Activated CD4-positive, alpha-beta memory T cell treated with anti-CD3 and anti-CD28 coated beads, Interleukin-2, amount 10 ng/mL, durations not matched to agents 7 days and 5 days (primary cell): Measurements from ENCODE around the gene ACTL7B. TPM values are rescaled to one million over a fixed set of nuclear protein-coding genes. Genes with fewer than 3 reads are reported as not detected.

Experiments used
- CTCF ChIA-PET: fragments of 350-600 bp; sonication (Branson Sonifier 250); formaldehyde crosslinking; loops from one replicate; lab custom pipeline; 2021; ENCODE audit warnings: antibody characterized with exemption, inconsistent platforms; lab: Charles Lee
- POLR2A ChIA-PET: fragments of 350-600 bp; sonication (Branson Sonifier 250); formaldehyde crosslinking; loops from one replicate; lab custom pipeline; 2021; ENCODE audit warnings: antibody characterized with exemption; lab: Charles Lee
- DNase-seq: peaks from one replicate; pipeline ENCODE4 v3.0.0-alpha.2; 2020
- H3K27ac Mint-ChIP-seq: one replicate; pipeline ENCODE4 v1.8.0; 2021; ENCODE audit warnings: mild to moderate bottlenecking, mixed read lengths
- H3K27me3 Mint-ChIP-seq: one replicate; pipeline ENCODE4 v1.8.0; 2021; ENCODE audit warnings: mixed read lengths
- H3K36me3 Mint-ChIP-seq: one replicate; pipeline ENCODE4 v1.8.0; 2021; ENCODE audit warnings: low read depth, mixed read lengths
- H3K4me1 Mint-ChIP-seq: one replicate; pipeline ENCODE4 v1.8.0; 2021; ENCODE audit warnings: mixed read lengths
- H3K4me3 Mint-ChIP-seq: one replicate; pipeline ENCODE4 v1.8.0; 2021; ENCODE audit warnings: mild to moderate bottlenecking, mixed read lengths
- H3K9me3 Mint-ChIP-seq: one replicate; pipeline ENCODE4 v1.8.0; 2021; ENCODE audit warnings: mixed read lengths
- total RNA-seq, 2 experiments: library from RNA; stranded (reverse); gene quantifications; one replicate each; pipeline ENCODE4 v1.2.3, GENCODE V29; 2021

The ACTL7B gene
- total RNA-seq, 2 experiments from 2014 or later = not detected

GRCh38 chr9:108831496-108832178 is 24.1 kb downstream of the ACTL7B start:
- Mint-ChIP-seq H3K27me3 (peaks cover 9% of the 10 kb centered on the region), H3K9me3 (no peaks in the 10 kb centered on the region), H3K27ac (no peak overlapping the region), H3K36me3 (no peaks in the 10 kb centered on the region), H3K4me1 (peaks cover 7% of the 10 kb centered on the region), H3K4me3 (no peak overlapping the region)
- DNase-seq = no peak
- ChIA-PET POLR2A (no interaction called here), CTCF (no interaction called here)

GRCh38 chr9:108830272-108830671 is 25.5 kb downstream of the ACTL7B start:
- ChIA-PET CTCF (interaction anchor here (0.7 kb wide), 1 partner anchor 536 kb away, joined by 3 read pairs; no protein-coding TSS in a partner anchor), POLR2A (no interaction called here)
- H3K4me1 Mint-ChIP-seq = peaks cover 7% of the 10 kb centered on the region
- no peak overlapping the region for H3K4me3 Mint-ChIP-seq
- peaks cover 9% of the 10 kb centered on the region for H3K27me3 Mint-ChIP-seq
- no peaks in the 10 kb centered on the region for H3K36me3 Mint-ChIP-seq
- H3K27ac Mint-ChIP-seq = no peak overlapping the region
- no peak for DNase-seq
- no peaks in the 10 kb centered on the region for H3K9me3 Mint-ChIP-seq

- H3K4me3 Mint-ChIP-seq = no peak overlapping the region
- no peaks in the 10 kb centered on the region for H3K4me1 Mint-ChIP-seq
- H3K27ac Mint-ChIP-seq = no peak overlapping the region
- CTCF ChIA-PET = no interaction called here
- POLR2A ChIA-PET = no interaction called here
- H3K36me3 Mint-ChIP-seq = no peaks in the 10 kb centered on the region
- DNase-seq = no peak
- H3K9me3 Mint-ChIP-seq = peaks cover 6% of the 10 kb centered on the region
- H3K27me3 Mint-ChIP-seq = peaks cover 12% of the 10 kb centered on the region
These were observed 32.0 kb downstream of the ACTL7B start for GRCh38 chr9:108823829-108824228.

- Mint-ChIP-seq H3K4me3 (no peak overlapping the region), H3K4me1 (no peaks in the 10 kb centered on the region), H3K27me3 (peaks cover 11% of the 10 kb centered on the region), H3K9me3 (no peaks in the 10 kb centered on the region), H3K27ac (no peak overlapping the region), H3K36me3 (no peaks in the 10 kb centered on the region)
- ChIA-PET POLR2A (no interaction called here), CTCF (no interaction called here)
- no peak for DNase-seq
These were observed 39.7 kb downstream of the ACTL7B start for GRCh38 chr9:108816037-108816436.

- CTCF ChIA-PET = interaction anchor here (1.9 kb wide), 1 partner anchor 139 kb away, joined by 4 read pairs; no protein-coding TSS in a partner anchor
- Mint-ChIP-seq H3K4me3 (no peak overlapping the region), H3K9me3 (no peaks in the 10 kb centered on the region), H3K27me3 (peaks cover 11% of the 10 kb centered on the region), H3K27ac (no peak overlapping the region), H3K4me1 (no peaks in the 10 kb centered on the region), H3K36me3 (no peaks in the 10 kb centered on the region)
- no peak for DNase-seq
- POLR2A ChIA-PET = no interaction called here
These were observed 40.6 kb downstream of the ACTL7B start for GRCh38 chr9:108815156-108815555.

- CTCF ChIA-PET = interaction anchor here (1.9 kb wide), 1 partner anchor 140 kb away, joined by 4 read pairs; no protein-coding TSS in a partner anchor
- no peak overlapping the region for H3K27ac Mint-ChIP-seq
- H3K4me1 Mint-ChIP-seq = no peaks in the 10 kb centered on the region
- POLR2A ChIA-PET = no interaction called here
- no peak overlapping the region for H3K4me3 Mint-ChIP-seq
- no peak for DNase-seq
- peaks cover 11% of the 10 kb centered on the region for H3K27me3 Mint-ChIP-seq
- H3K36me3 Mint-ChIP-seq = no peaks in the 10 kb centered on the region
- H3K9me3 Mint-ChIP-seq = no peaks in the 10 kb centered on the region
These were observed 41.7 kb downstream of the ACTL7B start for GRCh38 chr9:108813951-108814601.

GRCh38 chr9:108812396-108813025 is 43.3 kb downstream of the ACTL7B start:
- H3K4me3 Mint-ChIP-seq = no peak overlapping the region
- CTCF ChIA-PET = no interaction called here
- H3K9me3 Mint-ChIP-seq = no peaks in the 10 kb centered on the region
- no peaks in the 10 kb centered on the region for H3K36me3 Mint-ChIP-seq
- no peak overlapping the region for H3K27ac Mint-ChIP-seq
- no peak for DNase-seq
- H3K4me1 Mint-ChIP-seq = no peaks in the 10 kb centered on the region
- H3K27me3 Mint-ChIP-seq = peaks cover 10% of the 10 kb centered on the region
- POLR2A ChIA-PET = no interaction called here

GRCh38 chr9:108811944-108812343 is 43.8 kb downstream of the ACTL7B start:
- ChIA-PET CTCF (no interaction called here), POLR2A (no interaction called here)
- Mint-ChIP-seq H3K27me3 (peaks cover 15% of the 10 kb centered on the region), H3K36me3 (no peaks in the 10 kb centered on the region), H3K4me1 (no peaks in the 10 kb centered on the region), H3K4me3 (no peak overlapping the region), H3K27ac (no peak overlapping the region), H3K9me3 (no peaks in the 10 kb centered on the region)
- no peak for DNase-seq

- DNase-seq = no peak
- H3K4me1 Mint-ChIP-seq = no peaks in the 10 kb centered on the region
- no peaks in the 10 kb centered on the region for H3K9me3 Mint-ChIP-seq
- ChIA-PET POLR2A (no interaction called here), CTCF (no interaction called here)
- H3K27ac Mint-ChIP-seq = no peak overlapping the region
- H3K4me3 Mint-ChIP-seq = no peak overlapping the region
- H3K36me3 Mint-ChIP-seq = no peaks in the 10 kb centered on the region
- peaks cover 12% of the 10 kb centered on the region for H3K27me3 Mint-ChIP-seq
These were observed 46.5 kb downstream of the ACTL7B start for GRCh38 chr9:108809269-108809668.

Other genes with a start within 250 kb of the ACTL7B start
- gene ACTL7A, start 6.3 kb upstream of the ACTL7B start, total RNA-seq = not detected
- 10 to 100 TPM; 19.9 to 21.6 TPM for gene ELP1, start 78.1 kb upstream of the ACTL7B start, total RNA-seq
- 10 to 100 TPM; 10.0 to 10.1 TPM for gene ABITRAM, start 78.4 kb upstream of the ACTL7B start, total RNA-seq
- 10 to 100 TPM; 13.2 to 13.3 TPM for gene CTNNAL1, start 157.5 kb upstream of the ACTL7B start, total RNA-seq